Progenitor cell of endocrine pancreas (in vitro differentiated cells): ENCODE results near the gene DRD2. TPM values are rescaled to one million over a fixed set of nuclear protein-coding genes. Genes with fewer than 3 reads are reported as not detected.

Experiments used
- DNase-seq: peaks from one replicate; pipeline ENCODE4 v3.0.0; 2021; ENCODE audit warnings: low spot score; ENCODE audit not compliant: unreplicated experiment
- H3K27ac Mint-ChIP-seq: 2 replicates; pipeline ENCODE4 v1.8.0; 2021; ENCODE audit warnings: mild to moderate bottlenecking, moderate library complexity, mixed read lengths
- H3K27me3 Mint-ChIP-seq: 2 replicates; pipeline ENCODE4 v1.8.0; 2021; ENCODE audit warnings: mixed read lengths
- H3K36me3 Mint-ChIP-seq: 2 replicates; pipeline ENCODE4 v1.8.0; 2022; ENCODE audit warnings: mixed read lengths; ENCODE audit not compliant: insufficient read depth
- H3K4me1 Mint-ChIP-seq: 2 replicates; pipeline ENCODE4 v1.8.0; 2021; ENCODE audit warnings: low read depth, mixed read lengths
- H3K4me3 Mint-ChIP-seq: 2 replicates; pipeline ENCODE4 v1.8.0; 2021; ENCODE audit warnings: low read depth, mild to moderate bottlenecking, moderate library complexity, mixed read lengths
- H3K9me3 Mint-ChIP-seq: 2 replicates; pipeline ENCODE4 v1.8.0; 2021; ENCODE audit warnings: low read depth, mixed read lengths
- CTCF ChIP-seq: fragments of 200-600 bp; sonication (generic); IDR thresholded peaks from one replicate; pipeline ENCODE4 v1.5.0; 2021; ENCODE audit warnings: antibody characterized with exemption, mild to moderate bottlenecking; ENCODE audit not compliant: unreplicated experiment
- total RNA-seq: library from RNA; stranded (reverse); gene quantifications from 2 replicates; pipeline ENCODE4 v1.2.1, GENCODE V29; 2021

DRD2 gene
- total RNA-seq, 1 donor from 2014 or later, result 0.22 TPM

DNA sequence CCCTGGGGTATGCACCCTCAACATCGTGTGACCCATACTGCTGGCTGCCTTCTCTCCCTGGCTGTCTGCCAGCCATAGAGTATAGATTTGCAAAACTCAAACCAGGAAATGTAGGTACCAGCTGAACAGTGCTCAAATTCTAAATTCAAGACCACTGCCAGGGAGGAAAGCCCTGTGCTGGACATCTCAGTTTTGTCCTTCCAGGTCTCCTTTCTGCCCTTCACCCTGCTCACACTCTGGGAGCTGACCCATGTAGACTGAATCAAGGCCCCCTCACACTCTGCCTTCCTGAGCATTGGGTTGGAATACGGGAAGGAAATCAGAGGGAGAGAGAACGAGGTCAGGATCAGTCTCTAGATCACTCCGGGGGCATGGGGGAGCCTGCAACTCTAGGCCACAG, 12.4 kb upstream of the DRD2 start:
- no peak for DNase-seq
- Mint-ChIP-seq H3K4me1 (no peaks in the 10 kb centered on the region), H3K9me3 (no peaks in the 10 kb centered on the region), H3K27me3 (peaks cover 14% of the 10 kb centered on the region), H3K27ac (no peak overlapping the region), H3K4me3 (no peak overlapping the region), H3K36me3 (no peaks in the 10 kb centered on the region)
- no peak for TF ChIP-seq CTCF

GRCh38 chr11:113484223-113484622, 9.0 kb upstream of the DRD2 start:
- Mint-ChIP-seq H3K4me1 (peaks cover 3% of the 10 kb centered on the region), H3K9me3 (no peaks in the 10 kb centered on the region), H3K27me3 (peaks cover 42% of the 10 kb centered on the region), H3K36me3 (no peaks in the 10 kb centered on the region), H3K27ac (no peak overlapping the region), H3K4me3 (no peak overlapping the region)
- DNase-seq, result no peak
- TF ChIP-seq CTCF, result no peak

DNA sequence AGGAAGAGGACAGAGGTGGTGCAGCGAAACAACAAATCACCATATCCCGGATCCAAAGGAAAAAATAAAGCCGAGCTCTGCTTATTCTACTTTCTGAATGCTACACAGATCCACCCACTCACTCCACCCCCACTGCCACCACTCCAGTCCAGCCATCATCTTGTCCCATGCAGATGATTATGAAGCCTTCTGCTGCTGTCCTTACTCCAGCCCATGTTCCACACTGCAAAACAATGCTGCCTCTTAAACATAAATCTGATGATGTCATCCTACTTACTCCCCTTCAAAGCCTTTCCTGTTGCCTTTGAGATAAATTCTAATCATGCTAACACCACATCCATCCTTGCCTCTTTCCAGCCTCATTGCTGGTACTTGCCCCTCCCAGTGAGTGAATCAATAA, 6.5 kb upstream of the DRD2 start:
- Mint-ChIP-seq H3K9me3 (no peaks in the 10 kb centered on the region), H3K27me3 (peaks cover 66% of the 10 kb centered on the region), H3K4me3 (no peak overlapping the region), H3K36me3 (no peaks in the 10 kb centered on the region), H3K27ac (no peak overlapping the region), H3K4me1 (peaks cover 3% of the 10 kb centered on the region)
- no peak for DNase-seq
- TF ChIP-seq CTCF, result no peak

DNA sequence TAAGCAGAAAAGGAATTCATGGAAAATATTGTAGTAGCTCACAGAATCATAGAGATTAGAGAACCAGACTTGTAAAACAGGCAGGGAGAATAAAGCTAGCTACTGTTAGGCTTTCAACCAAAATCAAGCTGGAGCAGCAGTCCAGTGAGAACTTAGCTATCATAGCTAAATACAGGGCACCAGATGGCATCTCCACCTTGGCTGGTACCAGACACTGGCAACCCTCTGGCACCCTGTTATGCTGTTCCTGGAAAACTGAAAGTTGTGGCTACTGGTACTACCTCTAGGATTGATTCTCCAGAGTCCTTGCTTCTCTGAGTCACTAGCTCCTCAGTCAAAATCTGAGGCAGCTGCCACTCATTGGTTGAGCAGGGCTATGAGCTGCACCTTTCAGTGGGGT, 6.0 kb upstream of the DRD2 start:
- H3K4me1 Mint-ChIP-seq, result peaks cover 3% of the 10 kb centered on the region
- no peak overlapping the region for H3K27ac Mint-ChIP-seq
- no peak overlapping the region for H3K4me3 Mint-ChIP-seq
- TF ChIP-seq CTCF, result no peak
- no peak for DNase-seq
- peaks cover 70% of the 10 kb centered on the region for H3K27me3 Mint-ChIP-seq
- H3K9me3 Mint-ChIP-seq, result no peaks in the 10 kb centered on the region
- H3K36me3 Mint-ChIP-seq, result no peaks in the 10 kb centered on the region

DNA sequence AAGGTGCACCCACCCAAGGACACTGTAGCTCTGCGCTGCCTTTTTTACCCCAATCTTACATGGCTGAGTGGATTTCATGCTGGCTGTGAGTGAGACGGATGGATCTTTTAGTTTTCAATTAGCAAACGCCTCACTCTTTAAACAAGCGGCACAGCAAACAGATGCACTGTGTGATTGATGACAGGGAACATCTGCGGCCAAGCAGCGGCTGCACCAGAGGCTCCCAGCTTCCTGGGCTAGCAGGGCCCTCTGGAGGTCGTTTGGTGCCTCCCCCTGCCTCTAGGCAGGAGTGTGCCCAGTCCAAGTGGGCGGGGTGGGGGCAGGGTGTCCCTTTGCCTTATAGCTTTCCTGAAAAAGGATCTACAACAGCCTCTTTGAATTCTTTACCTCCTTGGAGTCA, 2.1 kb upstream of the DRD2 start:
- H3K36me3 Mint-ChIP-seq, result no peaks in the 10 kb centered on the region
- H3K4me3 Mint-ChIP-seq, result no peak overlapping the region
- TF ChIP-seq CTCF, result no peak

More for the DNA sequence above, 2.1 kb upstream of the DRD2 start:
- no peaks in the 10 kb centered on the region for H3K9me3 Mint-ChIP-seq
- H3K27me3 Mint-ChIP-seq, result peaks cover 81% of the 10 kb centered on the region
- no peak for DNase-seq
- H3K27ac Mint-ChIP-seq, result no peak overlapping the region
- H3K4me1 Mint-ChIP-seq, result peaks cover 9% of the 10 kb centered on the region
